HG02943 (cell line): Measurements from ENCODE around the gene TMEM117.
A peak's percentile ranks its signal among the peaks of the same experiment; 100 is the strongest.

Source experiments
- ATAC-seq: cut with Tn5 transposase; IDR thresholded peaks from one replicate; pipeline ENCODE4 v1.9.1; 2021; ENCODE audit warnings: mild to moderate bottlenecking, low read depth, moderate library complexity; ENCODE audit not compliant: unreplicated experiment

TMEM117 gene

DNA sequence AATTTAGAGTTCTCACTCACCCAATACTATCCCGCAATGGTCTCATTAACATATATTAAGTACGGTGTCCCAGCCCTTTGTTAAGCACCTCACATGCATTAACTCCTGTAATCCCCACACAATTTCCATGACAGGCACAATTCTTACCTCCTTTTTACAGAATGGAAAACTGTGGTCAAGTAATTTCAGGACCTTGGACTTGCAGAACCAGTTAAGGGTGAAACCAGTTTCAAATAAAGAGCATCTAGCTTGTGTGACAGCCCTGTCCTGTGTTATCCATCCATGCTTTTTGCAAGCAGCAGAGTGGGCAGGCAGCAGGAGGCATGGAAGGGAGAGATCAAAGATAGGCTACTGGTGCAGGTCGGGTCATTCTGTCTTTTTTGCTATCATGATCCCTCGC is 569.4 kb downstream of the TMEM117 start:
- no peak for ATAC-seq

- no peak for ATAC-seq
Measured at GRCh38 chr12:44422559-44422958, 586.7 kb downstream of the TMEM117 start.

GRCh38 chr12:44428825-44429224 is 592.9 kb downstream of the TMEM117 start:
- no peak for ATAC-seq

GRCh38 chr12:44431647-44432343 is 595.9 kb downstream of the TMEM117 start:
- peak; percentile 53 for ATAC-seq

DNA sequence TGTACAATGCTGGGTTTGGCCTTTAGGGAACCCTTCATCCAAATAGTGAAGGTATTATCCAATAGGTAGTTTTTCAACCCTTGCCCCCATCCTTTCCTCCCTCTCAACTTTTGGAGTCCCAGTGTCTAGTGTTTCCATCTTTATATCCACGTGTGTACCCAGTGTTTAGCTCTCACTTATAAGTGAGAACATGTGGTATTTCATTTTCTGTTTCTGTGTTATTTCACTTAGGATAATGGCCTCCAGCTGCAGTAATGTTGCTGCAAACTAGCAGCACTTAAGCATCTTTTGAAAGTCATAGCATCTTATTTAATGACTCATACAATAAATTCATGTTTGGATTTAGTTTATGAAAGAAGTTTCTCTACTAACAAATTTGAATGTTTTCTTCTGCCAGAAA is 597.8 kb downstream of the TMEM117 start:
- ATAC-seq: no peak

DNA sequence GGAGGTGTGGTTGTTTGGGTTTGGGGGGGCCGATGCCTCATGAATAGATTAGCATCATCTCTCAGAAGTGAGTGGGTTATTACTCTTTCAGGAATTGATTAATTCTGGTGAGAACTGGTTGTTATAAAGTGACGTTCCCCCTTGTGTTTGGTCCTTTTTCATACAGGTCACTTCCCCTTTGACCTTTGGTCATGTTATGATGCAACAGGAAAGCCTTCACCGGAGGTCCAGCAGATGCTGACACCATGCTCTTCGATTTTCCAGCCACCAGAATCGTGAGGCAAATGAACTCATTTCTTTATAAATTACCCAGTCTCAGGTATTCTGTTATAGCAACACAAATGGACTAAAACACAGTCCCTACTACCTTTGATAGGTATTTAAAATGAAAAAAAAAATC is 600.9 kb downstream of the TMEM117 start:
- ATAC-seq: no peak
